Fibroblast of skin of right quadriceps (primary cell): ENCODE results near the gene CHERP.

Source experiments
- DNase-seq: peaks from one replicate; pipeline ENCODE4 v3.0.0-alpha.2; 2013

The CHERP gene

GRCh38 chr19:16470911-16471811, 71.1 kb downstream of the CHERP start:
- no peak for DNase-seq

- DNase-seq = no peak
Measured at GRCh38 chr19:16470541-16470910, 71.7 kb downstream of the CHERP start.
